Astrocyte (in vitro differentiated cells and primary cell): ENCODE results near the gene ZSCAN12. TPM values are rescaled to one million over a fixed set of nuclear protein-coding genes. Genes with fewer than 3 reads are reported as not detected.

Source experiments
- DNase-seq: peaks from one replicate; pipeline ENCODE4 v3.0.0-alpha.2; 2010; ENCODE audit warnings: low read depth
- FAIRE-seq: peaks from 2 replicates; lab custom pipeline; 2011; peaks lifted over from hg19 to GRCh38; lab: Jason Lieb, UNC
- H2AFZ ChIP-seq: 2 replicates; pipeline ENCODE4 v1.6.0; 2012; ENCODE audit warnings: low read depth, low read length, inconsistent platforms
- H3K27ac ChIP-seq: 2 replicates; pipeline ENCODE4 v1.5.1; 2011; ENCODE audit warnings: low read depth, low read length, inconsistent platforms
- H3K27me3 ChIP-seq: 2 replicates; pipeline ENCODE4 v1.6.0; 2011; ENCODE audit warnings: low read length, inconsistent platforms; ENCODE audit not compliant: insufficient read depth
- H3K36me3 ChIP-seq: 2 replicates; pipeline ENCODE4 v1.5.1; 2011; ENCODE audit warnings: low read length, inconsistent platforms; ENCODE audit not compliant: insufficient read depth
- H3K4me1 ChIP-seq: 2 replicates; pipeline ENCODE4 v1.5.1; 2011; ENCODE audit warnings: low read length, inconsistent platforms; ENCODE audit not compliant: insufficient read depth
- H3K4me2 ChIP-seq: 2 replicates; pipeline ENCODE4 v1.6.0; 2012; ENCODE audit warnings: low read length, inconsistent platforms
- H3K4me3 ChIP-seq: 2 replicates; pipeline ENCODE4 v1.5.1; 2011; ENCODE audit warnings: low read depth, mild to moderate bottlenecking, low read length, inconsistent platforms; ENCODE audit not compliant: insufficient read depth
- H3K79me2 ChIP-seq: 2 replicates; pipeline ENCODE4 v1.6.0; 2012; ENCODE audit warnings: mild to moderate bottlenecking, low read length, inconsistent platforms; ENCODE audit not compliant: insufficient read depth
- H3K9ac ChIP-seq: 2 replicates; pipeline ENCODE4 v1.6.0; 2012; ENCODE audit warnings: mild to moderate bottlenecking, low read length, inconsistent platforms
- H3K9me3 ChIP-seq: 2 replicates; pipeline ENCODE4 v1.5.1; 2012; ENCODE audit warnings: low read depth, mild to moderate bottlenecking, low read length, inconsistent platforms; ENCODE audit not compliant: insufficient read depth
- H4K20me1 ChIP-seq: 2 replicates; pipeline ENCODE4 v1.6.0; 2012; ENCODE audit warnings: low read length, inconsistent platforms; ENCODE audit not compliant: insufficient read depth
- H3K27ac Mint-ChIP-seq: one replicate; pipeline ENCODE4 v1.8.0; 2021; ENCODE audit warnings: mild to moderate bottlenecking, mixed read lengths; ENCODE audit not compliant: unreplicated experiment
- H3K27me3 Mint-ChIP-seq: one replicate; pipeline ENCODE4 v1.8.0; 2021; ENCODE audit warnings: low read depth, mixed read lengths; ENCODE audit not compliant: unreplicated experiment
- H3K36me3 Mint-ChIP-seq: one replicate; pipeline ENCODE4 v1.8.0; 2021; ENCODE audit warnings: low read depth, mixed read lengths; ENCODE audit not compliant: unreplicated experiment
- H3K4me1 Mint-ChIP-seq: one replicate; pipeline ENCODE4 v1.8.0; 2021; ENCODE audit warnings: low read depth, mixed read lengths; ENCODE audit not compliant: unreplicated experiment
- H3K4me3 Mint-ChIP-seq: one replicate; pipeline ENCODE4 v1.8.0; 2021; ENCODE audit warnings: mild to moderate bottlenecking, moderate library complexity, mixed read lengths; ENCODE audit not compliant: unreplicated experiment
- H3K9me3 Mint-ChIP-seq: one replicate; pipeline ENCODE4 v1.8.0; 2021; ENCODE audit warnings: mild to moderate bottlenecking, mixed read lengths; ENCODE audit not compliant: unreplicated experiment
- CTCF ChIP-seq: IDR thresholded peaks from 2 replicates; pipeline ENCODE4 v1.5.1; 2011; ENCODE audit warnings: low read depth, mild to moderate bottlenecking, inconsistent platforms, low read length, moderate library complexity; ENCODE audit not compliant: insufficient read depth
- EZH2 ChIP-seq: IDR thresholded peaks from 2 replicates; pipeline ENCODE4 v1.6.1; 2012; ENCODE audit warnings: mild to moderate bottlenecking, low read length, inconsistent platforms; ENCODE audit not compliant: insufficient read depth
- total RNA-seq: library from RNA; stranded (reverse); gene quantifications from 2 replicates; pipeline ENCODE4 v1.2.1, GENCODE V29; 2021

ZSCAN12 gene
- total RNA-seq, 1 donor from 2014 or later = 6.3 TPM

GRCh38 chr6:28340310-28341095 lies 59.0 kb downstream of the ZSCAN12 start:
- Histone ChIP-seq H3K4me1 (peaks cover 9% of the 10 kb centered on the region), H3K27me3 (no peaks in the 10 kb centered on the region), H2AFZ (no peak overlapping the region), H3K36me3 (no peaks in the 10 kb centered on the region), H3K27ac (no peak overlapping the region), H3K79me2 (no peaks in the 10 kb centered on the region), H3K9me3 (no peaks in the 10 kb centered on the region), H3K4me3 (no peak overlapping the region), H3K9ac (no peak overlapping the region), H4K20me1 (no peaks in the 10 kb centered on the region), H3K4me2 (no peak overlapping the region)
- peaks cover 6% of the 10 kb centered on the region for H3K27me3 Mint-ChIP-seq
- DNase-seq (no peak), FAIRE-seq (no peak)
- H3K4me3 Mint-ChIP-seq = no peak overlapping the region
- peaks cover 2% of the 10 kb centered on the region for H3K36me3 Mint-ChIP-seq
- H3K27ac Mint-ChIP-seq = no peak overlapping the region
- H3K4me1 Mint-ChIP-seq = no peaks in the 10 kb centered on the region
- no peak for TF ChIP-seq CTCF
- no peak for TF ChIP-seq EZH2
- H3K9me3 Mint-ChIP-seq = no peaks in the 10 kb centered on the region

GRCh38 chr6:28337121-28337520 lies 62.4 kb downstream of the ZSCAN12 start:
- no peaks in the 10 kb centered on the region for H3K36me3 ChIP-seq
- TF ChIP-seq CTCF = no peak
- no peak for TF ChIP-seq EZH2
- FAIRE-seq (no peak), DNase-seq (no peak)
- no peaks in the 10 kb centered on the region for H4K20me1 ChIP-seq
- H3K27ac ChIP-seq = no peak overlapping the region
- no peaks in the 10 kb centered on the region for H3K27me3 Mint-ChIP-seq
- H3K4me1 Mint-ChIP-seq = no peaks in the 10 kb centered on the region
- no peaks in the 10 kb centered on the region for H3K9me3 Mint-ChIP-seq
- peak overlapping the region; percentile 80 for H3K4me3 ChIP-seq
- no peaks in the 10 kb centered on the region for H3K79me2 ChIP-seq
- H3K4me1 ChIP-seq = peaks cover 14% of the 10 kb centered on the region
- no peak overlapping the region for H3K4me3 Mint-ChIP-seq
- H3K27me3 ChIP-seq = no peaks in the 10 kb centered on the region
- H3K27ac Mint-ChIP-seq = no peak overlapping the region
- no peak overlapping the region for H2AFZ ChIP-seq
- H3K4me2 ChIP-seq = peak overlapping the region; percentile 87
- H3K9ac ChIP-seq = peak overlapping the region; percentile 90
- no peaks in the 10 kb centered on the region for H3K9me3 ChIP-seq
- peaks cover 2% of the 10 kb centered on the region for H3K36me3 Mint-ChIP-seq
